Measurements from ENCODE around the gene OBI1. TPM values are rescaled to one million over a fixed set of nuclear protein-coding genes. Genes with fewer than 3 reads are reported as not detected.

OBI1 gene
- total RNA-seq, 3 donors from 2014 or later (not counting 1 experiment from before 2014, with no cell fraction given): 4.9 to 7.8 (median 5.1) TPM

- Mint-ChIP-seq H3K27ac (no peak overlapping the region), H3K4me1 (no peaks in the 10 kb centered on the region), H3K4me3 (no peak overlapping the region), H3K9me3 (peaks cover 0 to 2% of the 10 kb centered on the region in 2 donors), H3K27me3 (ENCODE audit: low read depth in 2 of 2) (peaks cover 18 to 21% of the 10 kb centered on the region in 2 donors), H3K36me3 (no peaks in the 10 kb centered on the region)
- ATAC-seq: no peak
- H3K27me3 ChIP-seq (ENCODE audit: control insufficient read depth, insufficient read depth, low read length): no peaks in the 10 kb centered on the region
- H3K9me3 ChIP-seq (ENCODE audit: control insufficient read depth, insufficient read depth, low read length): no peaks in the 10 kb centered on the region
- intact Hi-C loops (cut with micrococcal nuclease): no loop called here
- WGBS (ENCODE audit: insufficient coverage): 86% methylated on average over 8 of the region's 8 CpGs
- no peak overlapping the region for H3K27ac ChIP-seq (ENCODE audit: low read length)
- no peaks in the 10 kb centered on the region for H3K36me3 ChIP-seq (ENCODE audit: control insufficient read depth, insufficient read depth, low read length)
- TF ChIP-seq CTCF (IDR thresholded peaks at IDR 0.05): no peak
- H3K4me1 ChIP-seq (ENCODE audit: control insufficient read depth, insufficient read depth, low read length): no peaks in the 10 kb centered on the region
- H3K4me3 ChIP-seq (ENCODE audit: low read length): no peak overlapping the region
- DNase-seq: no peak
Measured at GRCh38 chr13:78680115-78680561, 21.2 kb upstream of the OBI1 start.

- no peak for TF ChIP-seq CTCF (IDR thresholded peaks at IDR 0.05)
- no CpG with 5 or more reads among the region's 1 CpG for WGBS (ENCODE audit: insufficient coverage)
- H3K27me3 Mint-ChIP-seq (ENCODE audit: low read depth in 2 of 2): peaks cover 14 to 18% of the 10 kb centered on the region in 2 donors
- no peaks in the 10 kb centered on the region for H3K4me1 Mint-ChIP-seq
- no peak for DNase-seq
- no peak overlapping the region for H3K4me3 Mint-ChIP-seq
- no peaks in the 10 kb centered on the region for H3K9me3 ChIP-seq (ENCODE audit: control insufficient read depth, insufficient read depth, low read length)
- ATAC-seq: no peak
- H3K27me3 ChIP-seq (ENCODE audit: control insufficient read depth, insufficient read depth, low read length): no peaks in the 10 kb centered on the region
- H3K36me3 ChIP-seq (ENCODE audit: control insufficient read depth, insufficient read depth, low read length): no peaks in the 10 kb centered on the region
- H3K27ac Mint-ChIP-seq: no peak overlapping the region
- no peak overlapping the region for H3K27ac ChIP-seq (ENCODE audit: low read length)
- peaks cover 0 to 2% of the 10 kb centered on the region in 2 donors for H3K9me3 Mint-ChIP-seq
- no peak overlapping the region for H3K4me3 ChIP-seq (ENCODE audit: low read length)
- H3K4me1 ChIP-seq (ENCODE audit: control insufficient read depth, insufficient read depth, low read length): no peaks in the 10 kb centered on the region
- no peaks in the 10 kb centered on the region for H3K36me3 Mint-ChIP-seq
- intact Hi-C loops (cut with micrococcal nuclease): no loop called here
Measured at GRCh38 chr13:78679329-78679728, 20.4 kb upstream of the OBI1 start.

GRCh38 chr13:78675112-78675511 lies 16.2 kb upstream of the OBI1 start:
- no peaks in the 10 kb centered on the region for H3K27me3 ChIP-seq (ENCODE audit: control insufficient read depth, insufficient read depth, low read length)
- WGBS (ENCODE audit: insufficient coverage): 79% methylated on average over 3 of the region's 3 CpGs
- H3K36me3 Mint-ChIP-seq: no peaks in the 10 kb centered on the region
- TF ChIP-seq CTCF (IDR thresholded peaks at IDR 0.05): no peak
- no peaks in the 10 kb centered on the region for H3K4me1 ChIP-seq (ENCODE audit: control insufficient read depth, insufficient read depth, low read length)
- H3K27ac ChIP-seq (ENCODE audit: low read length): no peak overlapping the region
- H3K27ac Mint-ChIP-seq: no peak overlapping the region
- no peak for ATAC-seq
- intact Hi-C loops (cut with micrococcal nuclease): no loop called here
- no peak for DNase-seq
- H3K36me3 ChIP-seq (ENCODE audit: control insufficient read depth, insufficient read depth, low read length): no peaks in the 10 kb centered on the region
- no peak overlapping the region for H3K4me3 Mint-ChIP-seq
- no peaks in the 10 kb centered on the region for H3K9me3 Mint-ChIP-seq
- no peaks in the 10 kb centered on the region for H3K4me1 Mint-ChIP-seq
- peaks cover 8 to 19% of the 10 kb centered on the region in 2 donors for H3K27me3 Mint-ChIP-seq (ENCODE audit: low read depth in 2 of 2)
- no peaks in the 10 kb centered on the region for H3K9me3 ChIP-seq (ENCODE audit: control insufficient read depth, insufficient read depth, low read length)
- no peak overlapping the region for H3K4me3 ChIP-seq (ENCODE audit: low read length)

GRCh38 chr13:78674638-78675037 lies 15.7 kb upstream of the OBI1 start:
- Mint-ChIP-seq H3K27me3 (ENCODE audit: low read depth in 2 of 2) (peaks cover 10 to 19% of the 10 kb centered on the region in 2 donors), H3K4me1 (no peaks in the 10 kb centered on the region), H3K27ac (no peak overlapping the region), H3K36me3 (no peaks in the 10 kb centered on the region), H3K9me3 (no peaks in the 10 kb centered on the region), H3K4me3 (no peak overlapping the region)
- intact Hi-C loops (cut with micrococcal nuclease): no loop called here
- Histone ChIP-seq H3K4me3 (ENCODE audit: low read length) (no peak overlapping the region), H3K9me3 (ENCODE audit: control insufficient read depth, insufficient read depth, low read length) (no peaks in the 10 kb centered on the region), H3K27me3 (ENCODE audit: control insufficient read depth, insufficient read depth, low read length) (no peaks in the 10 kb centered on the region), H3K36me3 (ENCODE audit: control insufficient read depth, insufficient read depth, low read length) (no peaks in the 10 kb centered on the region), H3K27ac (ENCODE audit: low read length) (no peak overlapping the region), H3K4me1 (ENCODE audit: control insufficient read depth, insufficient read depth, low read length) (no peaks in the 10 kb centered on the region)
- TF ChIP-seq CTCF (IDR thresholded peaks at IDR 0.05): no peak
- ATAC-seq (no peak), DNase-seq (no peak)
- 68% methylated on average over 1 of the region's 1 CpG for WGBS (ENCODE audit: insufficient coverage)
